Measurements from ENCODE around the gene NSUN7.

The NSUN7 gene

GRCh38 chr4:40848940-40849339 lies 99.2 kb downstream of the NSUN7 start:
- no peak for DNase-seq

GRCh38 chr4:40850496-40850895 lies 100.7 kb downstream of the NSUN7 start:
- no peak for DNase-seq

GRCh38 chr4:40856277-40856839 lies 106.6 kb downstream of the NSUN7 start:
- DNase-seq, result no peak

- peak; percentile 19 for DNase-seq
Measured at GRCh38 chr4:40856840-40857362, 107.1 kb downstream of the NSUN7 start.

GRCh38 chr4:40857956-40858355 lies 108.2 kb downstream of the NSUN7 start:
- no peak for DNase-seq

GRCh38 chr4:40858962-40859361 lies 109.2 kb downstream of the NSUN7 start:
- peak; percentile 32 for DNase-seq
